HepG2 (cell line): ENCODE data around the gene HTATSF1. TPM values are rescaled to one million over a fixed set of nuclear protein-coding genes. Genes with fewer than 3 reads are reported as not detected.

Experiments
- ATAC-seq: fragments of 200-7000 bp; cut with Tn5 transposase; 3 replicates; pipeline ENCODE4 v1.9.1; 2020; ENCODE audit warnings: mild to moderate bottlenecking, moderate library complexity
- BruUV-seq: library from RNA; stranded (reverse); fragments of 400-500 nt; replicated peaks from 2 replicates; lab custom pipeline; 2021; lab: Mats Ljungman, UMichigan
- CTCF ChIA-PET: fragments of 300-600 bp; formaldehyde crosslinking; extraction: SDS; loops from one replicate; lab custom pipeline; 2021; ENCODE audit warnings: low total read pairs, inconsistent platforms, low intra/inter-chr PET ratio; lab: Yijun Ruan, JAX
- POLR2A ChIA-PET: fragments of 350-600 bp; sonication (Branson Sonifier 250); formaldehyde crosslinking; loops from one replicate; lab custom pipeline; 2020; ENCODE audit warnings: antibody characterized with exemption, inconsistent platforms; lab: Yijun Ruan, JAX
- DNase-seq: peaks from one replicate; pipeline ENCODE4 v3.0.0-alpha.2; 2015; ENCODE audit warnings: low spot score
- FAIRE-seq: peaks from 3 replicates; lab custom pipeline; 2011; peaks lifted over from hg19 to GRCh38; lab: Jason Lieb, UNC
- H2AFZ ChIP-seq: one replicate; pipeline ENCODE4 v1.6.1; 2011; ENCODE audit warnings: low read length, inconsistent platforms
- H3K27ac ChIP-seq: fragments of 300-600 bp; 3 replicates; pipeline ENCODE4 v1.8.0; 2011; ENCODE audit warnings: mixed run types, mild to moderate bottlenecking, mixed read lengths, low read length, inconsistent platforms; ENCODE audit not compliant: insufficient read depth; ENCODE audit errors: extremely low read length
- H3K27me3 ChIP-seq, 2 experiments: fragments of 200-600 bp in 1 of 2; 2 replicates in 1 of 2; 3 replicates in 1 of 2; pipeline versions ENCODE4 v1.6.0 to v1.8.0; 2011; ENCODE audit warnings: low read length in 2 of 2, mild to moderate bottlenecking in 2 of 2, moderate library complexity in 2 of 2, inconsistent platforms in 1 of 2; ENCODE audit not compliant: insufficient read depth in 2 of 2, control insufficient read depth in 1 of 2
- H3K36me3 ChIP-seq, 2 experiments: fragments of 200-600 bp in 1 of 2; replicated peaks in 1 of 2; 2 replicates in 1 of 2; 3 replicates in 1 of 2; pipeline versions ENCODE4 v1.5.1 to v1.8.0; 2011; ENCODE audit warnings: low read length in 2 of 2, inconsistent platforms in 1 of 2; ENCODE audit not compliant: insufficient read depth in 2 of 2, control insufficient read depth in 1 of 2
- H3K4me1 ChIP-seq: 2 replicates; pipeline ENCODE4 v1.5.1; 2012; ENCODE audit warnings: low read length, inconsistent platforms; ENCODE audit not compliant: insufficient read depth
- H3K4me2 ChIP-seq: 2 replicates; pipeline ENCODE4 v1.6.0; 2011; ENCODE audit warnings: low read depth, low read length, inconsistent platforms
- H3K4me3 ChIP-seq, 3 experiments: fragments of 200-600 bp in 1 of 3; sonication (generic), shearing (Covaris generic) in 1 of 3; replicated peaks in 1 of 3; 2 replicates each; pipeline ENCODE4 v1.5.1; 2011 to 2016; ENCODE audit warnings: low read length in 3 of 3, inconsistent platforms in 2 of 3, low read depth in 2 of 3, mild to moderate bottlenecking in 2 of 3, control low read depth in 1 of 3, mixed read lengths in 1 of 3; ENCODE audit not compliant: insufficient read depth in 1 of 3
- H3K79me2 ChIP-seq: one replicate; pipeline ENCODE4 v1.6.1; 2011; ENCODE audit warnings: low read length, inconsistent platforms; ENCODE audit not compliant: insufficient read depth
- H3K9ac ChIP-seq: 2 replicates; pipeline ENCODE4 v1.6.0; 2011; ENCODE audit warnings: mild to moderate bottlenecking, low read depth, low read length, inconsistent platforms; ENCODE audit not compliant: insufficient read depth
- H3K9me3 ChIP-seq: 2 replicates; pipeline ENCODE4 v1.5.1; 2012; ENCODE audit warnings: mild to moderate bottlenecking, low read length
- H4K20me1 ChIP-seq: 2 replicates; pipeline ENCODE4 v1.6.0; 2011; ENCODE audit warnings: inconsistent platforms, mild to moderate bottlenecking, low read length, moderate library complexity; ENCODE audit not compliant: insufficient read depth
- WGBS: methylation state at CpG from one replicate; pipeline ENCODE4 v1.1.6; 2017; ENCODE audit warnings: low lambda C conversion rate; 5-methylcytosine and 5-hydroxymethylcytosine counted together
- in situ Hi-C: cut with HindIII; loops from 2 replicates; pipeline ENCODE4 v1.10.0; 2017; ENCODE audit warnings: low pct_unique_long_range_greater_than_20kb; ENCODE audit not compliant: extremely low pct_ligation_motif_present
- intact Hi-C: fragments of 100-400 bp; cut with micrococcal nuclease; formaldehyde crosslinking; loops from one replicate; pipeline ENCODE4 v1.10.0; 2022; ENCODE audit not compliant: unreplicated experiment
- polyA plus RNA-seq, 8 experiments: library from polyadenylated mRNA; depleted of rRNA in 3 of 8; stranded (reverse) in 7 of 8; unstranded in 1 of 8; fragments of >200 nt; fragmentation: Illumina TruSeq in 4 of 8; extraction: Trizol in 4 of 8; gene quantifications; 2 replicates each; pipeline versions ENCODE4 v1.2.1 to v1.2.3, GENCODE V29; 2011 to 2016; ENCODE audit warnings: low read depth in 4 of 8, missing spikeins in 1 of 8, mixed read lengths in 1 of 8; ENCODE audit not compliant: insufficient read depth in 1 of 8
- total RNA-seq, 5 experiments: library from RNA; depleted of rRNA; stranded (reverse); fragments of >200 nt; fragmentation: Illumina TruSeq; extraction: Trizol; gene quantifications; 2 replicates each; pipeline ENCODE4 v1.2.3, GENCODE V29; 2016; ENCODE audit warnings: low read depth in 1 of 5
- TF ChIP-seq, protein P1 (sequence below), 2 experiments: fragments of 450-650 bp in 1 of 2; sonication (generic) in 1 of 2; formaldehyde crosslinking in 1 of 2; IDR thresholded peaks; 2 replicates each; pipeline versions ENCODE4 v1.6.1 to v1.8.0; 2016 to 2022; ENCODE audit warnings: antibody characterized with exemption in 1 of 2, mild to moderate bottlenecking in 1 of 2, missing genetic modification reagents in 1 of 2
- TF ChIP-seq, protein P2 (sequence below): sonication (generic); formaldehyde crosslinking; IDR thresholded peaks from 2 replicates; pipeline ENCODE4 v1.4.0; 2020; ENCODE audit warnings: missing genetic modification reagents

Gene HTATSF1
- total and polyA plus RNA-seq, 2 of the 13 experiments (the other 11 are each of a cell fraction or from before 2014, with no cell fraction given) = 0.57 to 40.5 TPM

DNA sequence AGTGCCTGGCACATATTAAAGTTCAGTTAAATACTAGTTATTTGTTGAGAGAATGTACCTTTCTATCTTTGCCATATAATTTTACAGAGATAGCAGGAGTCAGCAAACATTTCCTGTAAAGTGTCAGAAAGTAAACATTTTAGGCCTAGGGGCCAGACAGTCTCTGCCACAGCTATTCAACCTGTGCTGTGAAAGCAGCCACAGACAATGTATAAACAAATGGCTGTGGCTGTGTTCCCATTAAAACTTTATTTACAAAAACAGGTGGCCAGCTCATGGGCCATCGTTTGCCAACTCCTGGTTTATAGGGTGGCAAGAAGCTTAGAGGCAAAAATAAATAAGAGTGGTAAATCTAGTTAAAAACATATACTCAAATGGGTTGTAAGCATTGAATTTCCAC is 43.6 kb upstream of the HTATSF1 start:
- 0% methylated on average over 1 of the region's 1 CpG for WGBS

More for the DNA sequence above, 43.6 kb upstream of the HTATSF1 start:
- Histone ChIP-seq H3K27ac (no peak overlapping the region), H3K9ac (no peak overlapping the region), H3K4me1 (no peaks in the 10 kb centered on the region), H3K4me2 (no peak overlapping the region), H2AFZ (no peak overlapping the region), H3K27me3 (no peaks in the 10 kb centered on the region), H3K79me2 (no peaks in the 10 kb centered on the region), H4K20me1 (no peaks in the 10 kb centered on the region), H3K4me3 (no peak overlapping the region), H3K9me3 (no peaks in the 10 kb centered on the region), H3K36me3 (no peaks in the 10 kb centered on the region)
- FAIRE-seq (no peak), ATAC-seq (no peak), DNase-seq (no peak)
- intact Hi-C loops = no loop called here
- CTCF ChIA-PET = no interaction called here
- TF ChIP-seq, protein P1, sequence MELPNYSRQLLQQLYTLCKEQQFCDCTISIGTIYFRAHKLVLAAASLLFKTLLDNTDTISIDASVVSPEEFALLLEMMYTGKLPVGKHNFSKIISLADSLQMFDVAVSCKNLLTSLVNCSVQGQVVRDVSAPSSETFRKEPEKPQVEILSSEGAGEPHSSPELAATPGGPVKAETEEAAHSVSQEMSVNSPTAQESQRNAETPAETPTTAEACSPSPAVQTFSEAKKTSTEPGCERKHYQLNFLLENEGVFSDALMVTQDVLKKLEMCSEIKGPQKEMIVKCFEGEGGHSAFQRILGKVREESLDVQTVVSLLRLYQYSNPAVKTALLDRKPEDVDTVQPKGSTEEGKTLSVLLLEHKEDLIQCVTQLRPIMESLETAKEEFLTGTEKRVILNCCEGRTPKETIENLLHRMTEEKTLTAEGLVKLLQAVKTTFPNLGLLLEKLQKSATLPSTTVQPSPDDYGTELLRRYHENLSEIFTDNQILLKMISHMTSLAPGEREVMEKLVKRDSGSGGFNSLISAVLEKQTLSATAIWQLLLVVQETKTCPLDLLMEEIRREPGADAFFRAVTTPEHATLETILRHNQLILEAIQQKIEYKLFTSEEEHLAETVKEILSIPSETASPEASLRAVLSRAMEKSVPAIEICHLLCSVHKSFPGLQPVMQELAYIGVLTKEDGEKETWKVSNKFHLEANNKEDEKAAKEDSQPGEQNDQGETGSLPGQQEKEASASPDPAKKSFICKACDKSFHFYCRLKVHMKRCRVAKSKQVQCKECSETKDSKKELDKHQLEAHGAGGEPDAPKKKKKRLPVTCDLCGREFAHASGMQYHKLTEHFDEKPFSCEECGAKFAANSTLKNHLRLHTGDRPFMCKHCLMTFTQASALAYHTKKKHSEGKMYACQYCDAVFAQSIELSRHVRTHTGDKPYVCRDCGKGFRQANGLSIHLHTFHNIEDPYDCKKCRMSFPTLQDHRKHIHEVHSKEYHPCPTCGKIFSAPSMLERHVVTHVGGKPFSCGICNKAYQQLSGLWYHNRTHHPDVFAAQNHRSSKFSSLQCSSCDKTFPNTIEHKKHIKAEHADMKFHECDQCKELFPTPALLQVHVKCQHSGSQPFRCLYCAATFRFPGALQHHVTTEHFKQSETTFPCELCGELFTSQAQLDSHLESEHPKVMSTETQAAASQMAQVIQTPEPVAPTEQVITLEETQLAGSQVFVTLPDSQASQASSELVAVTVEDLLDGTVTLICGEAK (IDR thresholded peaks at IDR 0.05) = no peak
- TF ChIP-seq, protein P1 (CRISPR knock-in tag; IDR thresholded peaks at IDR 0.05) = peak; percentile 53; the same call in 1 of the 2 replicates
- TF ChIP-seq, protein P2, sequence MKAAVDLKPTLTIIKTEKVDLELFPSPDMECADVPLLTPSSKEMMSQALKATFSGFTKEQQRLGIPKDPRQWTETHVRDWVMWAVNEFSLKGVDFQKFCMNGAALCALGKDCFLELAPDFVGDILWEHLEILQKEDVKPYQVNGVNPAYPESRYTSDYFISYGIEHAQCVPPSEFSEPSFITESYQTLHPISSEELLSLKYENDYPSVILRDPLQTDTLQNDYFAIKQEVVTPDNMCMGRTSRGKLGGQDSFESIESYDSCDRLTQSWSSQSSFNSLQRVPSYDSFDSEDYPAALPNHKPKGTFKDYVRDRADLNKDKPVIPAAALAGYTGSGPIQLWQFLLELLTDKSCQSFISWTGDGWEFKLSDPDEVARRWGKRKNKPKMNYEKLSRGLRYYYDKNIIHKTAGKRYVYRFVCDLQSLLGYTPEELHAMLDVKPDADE (CRISPR knock-in tag) = no peak
- in situ Hi-C loops = no loop called here
- POLR2A ChIA-PET = no interaction called here
- no TSS peak for BruUV-seq
